Activated CD4-positive, alpha-beta T cell treated with anti-CD3 and anti-CD28 coated beads, Interleukin-2, amount 50 U/mL, for 24 hours (primary cell): ENCODE data around the gene LRMDA.

Experiments
- DNase-seq, 2 donors: peaks; one replicate each; pipeline ENCODE4 v3.0.0-alpha.2; 2020; ENCODE audit warnings: low read depth in 1 of 2, low spot score in 1 of 2

Gene LRMDA

GRCh38 chr10:75568450-75569130 is 137.2 kb downstream of the LRMDA start:
- no peak for DNase-seq

GRCh38 chr10:75569506-75569905 is 138.1 kb downstream of the LRMDA start:
- no peak for DNase-seq

GRCh38 chr10:75572478-75572877 is 141.1 kb downstream of the LRMDA start:
- no peak for DNase-seq

- DNase-seq: no peak
Observed at GRCh38 chr10:75575940-75576339, 144.5 kb downstream of the LRMDA start.

DNA sequence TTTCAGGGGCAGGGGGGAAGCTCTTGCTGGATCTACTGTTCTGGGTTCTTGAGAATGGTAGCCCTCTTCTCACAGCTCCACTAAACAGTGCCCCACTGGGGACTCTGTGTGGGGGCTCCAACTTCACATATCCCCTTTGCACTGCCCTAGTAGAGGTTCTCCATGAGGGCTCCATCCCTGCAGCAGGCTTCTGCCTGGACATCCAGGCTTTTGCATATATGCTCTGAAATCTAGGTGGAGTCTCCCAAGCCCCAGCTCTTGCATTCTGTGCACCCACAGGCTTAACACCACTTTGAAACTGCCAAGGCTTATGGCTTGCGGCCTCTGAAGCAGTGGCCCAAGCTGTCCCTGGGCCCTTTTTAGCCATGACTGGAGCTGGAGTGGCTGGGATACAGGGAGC is 150.7 kb downstream of the LRMDA start:
- no peak for DNase-seq

DNA sequence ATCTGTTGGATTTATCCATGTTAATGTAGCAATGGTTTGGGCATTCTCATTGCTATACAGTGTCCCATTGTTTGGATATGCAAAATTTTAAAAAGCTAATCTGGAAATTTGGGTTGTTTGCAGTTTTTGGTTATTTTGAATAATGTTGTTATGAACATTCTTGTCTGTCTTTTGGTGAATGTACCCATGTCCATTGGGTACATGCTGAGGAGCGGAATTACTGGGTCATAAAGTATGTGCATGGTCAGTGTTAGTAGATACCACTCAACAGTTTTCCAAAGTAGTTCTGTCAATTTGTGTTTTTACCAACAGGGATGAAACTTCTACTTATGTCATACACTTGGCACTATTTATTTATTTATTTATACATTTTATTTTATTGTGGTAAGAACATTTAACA is 153.9 kb downstream of the LRMDA start:
- no peak for DNase-seq

- DNase-seq: no peak
Observed at GRCh38 chr10:75586814-75587213, 155.4 kb downstream of the LRMDA start.

DNA sequence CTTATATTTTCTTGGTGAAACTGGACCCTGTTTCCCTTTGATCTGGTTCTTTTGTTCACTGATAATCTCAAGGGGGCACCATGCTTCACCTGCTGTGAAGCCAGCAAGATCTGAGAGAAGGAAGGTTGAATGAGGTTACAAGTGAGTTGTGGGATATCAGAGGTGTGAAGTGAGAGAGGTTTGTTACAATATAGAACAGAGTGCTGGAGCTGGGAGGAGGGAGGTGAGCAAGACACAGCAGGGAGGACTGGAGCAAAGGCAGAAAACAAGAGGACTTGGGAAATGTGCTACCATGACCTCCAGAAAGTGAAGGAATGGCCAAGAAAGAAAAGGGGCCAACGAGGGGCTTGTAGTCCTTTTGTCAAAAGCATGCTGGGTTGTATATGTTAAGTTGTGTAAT is 156.6 kb downstream of the LRMDA start:
- no peak for DNase-seq

DNA sequence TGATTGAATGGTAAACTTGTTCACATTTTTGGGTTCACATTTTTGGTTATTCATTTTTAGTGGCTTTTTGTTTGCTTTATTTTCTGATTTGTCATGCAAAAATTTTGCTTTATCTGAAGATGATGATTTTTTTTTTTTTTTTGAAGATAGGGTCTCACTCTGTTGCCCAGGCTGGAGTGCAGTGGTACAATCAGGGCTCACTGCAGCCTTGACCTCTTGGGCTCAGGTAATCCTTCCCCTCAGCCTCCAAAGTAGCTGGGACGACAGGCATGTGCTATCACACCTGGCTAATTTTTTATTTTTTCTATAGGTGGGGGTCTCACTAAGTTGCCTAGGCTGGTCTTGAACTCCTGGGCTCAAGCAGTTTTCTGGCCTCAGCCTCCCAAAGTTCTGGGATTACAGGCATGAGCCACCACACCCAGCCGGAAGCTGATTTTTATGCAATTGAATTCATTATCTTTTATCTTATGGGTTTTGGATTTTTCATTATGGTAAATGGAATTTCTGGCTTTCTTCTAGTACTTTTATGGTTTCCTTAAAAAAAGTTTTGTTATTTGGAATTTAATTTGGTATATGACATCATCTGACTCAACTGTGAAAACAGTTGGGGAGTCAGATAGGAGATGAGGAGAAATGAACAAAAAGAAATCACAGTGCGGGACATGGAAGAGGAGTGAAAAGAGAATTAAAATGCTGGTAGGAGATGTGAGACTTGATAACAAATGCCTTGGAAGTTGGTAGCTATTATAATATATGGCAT is 158.7 kb downstream of the LRMDA start:
- DNase-seq: no peak

GRCh38 chr10:75592151-75592787 is 160.8 kb downstream of the LRMDA start:
- DNase-seq: no peak

DNA sequence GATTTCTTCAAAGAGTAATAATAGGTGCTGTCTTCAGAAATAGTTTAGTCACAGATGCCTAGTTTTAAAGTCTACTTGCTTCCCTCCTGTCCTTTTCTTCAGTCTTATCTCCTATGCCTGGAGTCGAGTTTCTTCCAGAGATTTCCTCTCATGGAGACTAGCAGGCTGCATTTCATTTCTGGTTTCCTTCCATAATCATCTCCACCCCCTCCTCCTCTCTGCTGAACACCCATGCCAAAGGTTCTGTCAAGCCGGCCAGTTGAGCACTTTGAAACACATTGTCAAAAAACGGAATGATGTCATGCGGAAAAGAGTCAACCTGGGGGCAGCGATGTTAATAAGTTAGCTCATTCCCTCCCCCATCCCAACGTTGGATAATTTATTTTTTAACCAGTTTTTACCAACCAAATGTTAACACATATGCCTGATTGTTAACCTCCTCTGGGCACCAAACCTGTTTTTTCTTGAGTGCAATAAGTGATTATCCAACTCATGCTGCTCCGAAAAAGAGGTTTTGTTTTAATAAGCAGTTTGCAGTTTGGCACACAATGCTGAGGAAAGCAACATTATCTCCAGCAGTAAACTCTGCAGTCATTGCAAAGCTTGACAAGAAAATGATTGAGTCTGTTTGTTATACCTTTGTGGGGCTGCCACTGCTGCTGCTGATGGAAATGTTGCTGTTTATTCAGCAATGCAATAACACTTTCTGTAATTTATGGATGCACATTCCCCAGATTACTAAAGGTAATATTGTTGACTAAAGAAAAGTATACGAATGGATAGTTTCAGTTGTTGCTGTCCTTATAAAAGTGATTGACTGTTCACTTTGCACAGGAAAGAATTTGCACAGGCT is 161.6 kb downstream of the LRMDA start:
- DNase-seq: no peak

GRCh38 chr10:75593692-75594556 is 162.5 kb downstream of the LRMDA start:
- DNase-seq: no peak

GRCh38 chr10:75596930-75597620 is 165.7 kb downstream of the LRMDA start:
- DNase-seq: no peak

GRCh38 chr10:75597773-75598440 is 166.5 kb downstream of the LRMDA start:
- no peak for DNase-seq

GRCh38 chr10:75598998-75599397 is 167.6 kb downstream of the LRMDA start:
- DNase-seq: no peak

DNA sequence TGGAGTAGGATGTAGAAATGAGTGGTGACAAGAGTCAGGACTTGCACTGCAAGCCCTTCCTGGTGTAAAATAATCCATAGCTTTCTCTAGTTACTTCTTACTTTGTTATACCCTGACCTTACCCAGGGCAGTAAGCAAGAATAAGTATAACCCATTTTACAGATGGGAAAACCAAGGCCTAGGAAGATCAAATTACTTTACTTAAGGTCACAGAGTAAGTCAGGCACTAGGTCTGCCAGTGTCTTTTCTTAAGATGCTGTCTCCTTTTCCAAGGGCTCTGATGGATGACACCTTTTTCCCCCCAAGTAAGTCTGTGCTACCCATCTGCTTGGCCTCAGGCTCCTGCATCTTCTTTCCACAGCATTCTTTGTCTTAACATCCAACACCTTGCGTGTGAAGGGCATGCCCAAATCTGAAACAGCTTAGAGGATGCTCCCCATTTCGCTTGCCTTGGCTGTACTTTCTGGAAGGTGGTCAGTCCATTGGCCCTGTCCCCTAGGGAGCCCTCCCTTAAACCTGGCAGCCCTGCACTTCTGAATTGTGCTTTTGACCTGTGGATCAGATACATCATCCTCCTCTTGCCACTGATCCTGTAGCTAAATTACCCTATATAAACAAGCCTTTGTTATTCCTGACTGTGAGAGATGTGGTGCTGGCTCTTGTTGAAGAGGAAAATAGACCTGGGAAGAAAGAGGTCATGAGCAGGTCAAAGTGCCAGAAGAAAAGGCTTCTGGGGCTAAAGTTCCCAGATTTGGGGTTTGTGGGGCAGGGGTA is 168.6 kb downstream of the LRMDA start:
- no peak for DNase-seq

DNA sequence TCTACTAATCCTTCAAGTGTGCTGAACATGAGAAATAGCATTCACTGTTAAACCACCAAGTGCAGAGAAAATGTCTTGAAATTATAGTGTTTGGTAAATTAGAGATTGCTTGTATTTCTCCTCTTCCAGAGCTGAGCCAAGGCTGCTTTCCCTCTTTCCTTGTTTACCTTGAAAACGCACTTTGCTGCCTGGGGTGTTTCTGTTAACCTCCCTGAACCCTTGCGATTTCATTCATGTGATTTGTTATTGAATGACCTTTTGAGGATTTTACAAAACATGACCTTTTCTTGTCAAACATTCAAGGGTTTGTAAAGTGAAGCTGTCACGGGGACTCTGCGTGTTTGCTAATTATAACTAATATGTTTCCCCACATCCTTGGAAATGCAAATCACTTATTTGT is 169.4 kb downstream of the LRMDA start:
- DNase-seq: no peak

DNA sequence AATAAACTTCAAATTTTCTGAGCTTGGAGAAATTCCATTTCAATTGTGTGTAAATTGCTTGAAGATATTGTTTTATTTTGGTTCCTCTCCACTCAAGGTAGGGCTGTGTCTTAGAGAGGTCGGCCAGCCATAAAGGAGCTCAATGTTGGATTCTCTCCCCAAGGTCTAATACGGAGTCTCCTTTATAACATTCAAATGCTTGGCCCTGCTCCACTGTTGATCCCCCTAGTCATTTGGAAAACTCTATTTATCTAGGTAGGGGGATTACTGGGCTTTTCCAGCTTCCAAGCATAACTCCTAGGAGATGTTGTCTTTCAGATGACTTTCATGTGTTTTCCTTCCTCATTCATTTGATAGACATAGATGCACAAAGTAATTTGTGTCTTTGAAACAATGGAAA is 170.9 kb downstream of the LRMDA start:
- no peak for DNase-seq

DNA sequence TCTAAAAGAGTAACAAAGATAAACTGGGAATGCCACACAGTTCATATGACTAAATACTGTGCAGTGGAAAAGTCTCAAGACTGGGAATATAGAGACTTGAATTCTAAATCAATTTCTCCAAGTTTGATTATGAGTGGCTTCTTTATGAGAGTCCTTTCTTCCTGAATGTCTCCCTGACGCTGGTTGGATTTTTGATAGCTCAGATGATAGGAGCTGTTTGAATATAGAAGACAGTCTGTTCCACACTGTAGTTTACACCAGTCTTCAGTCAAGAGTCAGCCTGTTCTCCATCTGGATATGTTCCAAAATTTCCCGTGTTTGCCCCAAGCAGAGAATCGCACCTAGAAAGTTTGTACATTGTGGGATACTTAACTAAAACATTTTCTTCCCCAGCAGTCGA is 173.7 kb downstream of the LRMDA start:
- no peak for DNase-seq
